ENCODE results near the gene CEP152.
A peak's percentile ranks its signal among the peaks of the same experiment; 100 is the strongest.
"Not testable (repeated sequence)": the region's sequence is repeated elsewhere in the genome, so short reads cannot be mapped to it uniquely, and the experiment has no call there.

Gene CEP152, protein sequence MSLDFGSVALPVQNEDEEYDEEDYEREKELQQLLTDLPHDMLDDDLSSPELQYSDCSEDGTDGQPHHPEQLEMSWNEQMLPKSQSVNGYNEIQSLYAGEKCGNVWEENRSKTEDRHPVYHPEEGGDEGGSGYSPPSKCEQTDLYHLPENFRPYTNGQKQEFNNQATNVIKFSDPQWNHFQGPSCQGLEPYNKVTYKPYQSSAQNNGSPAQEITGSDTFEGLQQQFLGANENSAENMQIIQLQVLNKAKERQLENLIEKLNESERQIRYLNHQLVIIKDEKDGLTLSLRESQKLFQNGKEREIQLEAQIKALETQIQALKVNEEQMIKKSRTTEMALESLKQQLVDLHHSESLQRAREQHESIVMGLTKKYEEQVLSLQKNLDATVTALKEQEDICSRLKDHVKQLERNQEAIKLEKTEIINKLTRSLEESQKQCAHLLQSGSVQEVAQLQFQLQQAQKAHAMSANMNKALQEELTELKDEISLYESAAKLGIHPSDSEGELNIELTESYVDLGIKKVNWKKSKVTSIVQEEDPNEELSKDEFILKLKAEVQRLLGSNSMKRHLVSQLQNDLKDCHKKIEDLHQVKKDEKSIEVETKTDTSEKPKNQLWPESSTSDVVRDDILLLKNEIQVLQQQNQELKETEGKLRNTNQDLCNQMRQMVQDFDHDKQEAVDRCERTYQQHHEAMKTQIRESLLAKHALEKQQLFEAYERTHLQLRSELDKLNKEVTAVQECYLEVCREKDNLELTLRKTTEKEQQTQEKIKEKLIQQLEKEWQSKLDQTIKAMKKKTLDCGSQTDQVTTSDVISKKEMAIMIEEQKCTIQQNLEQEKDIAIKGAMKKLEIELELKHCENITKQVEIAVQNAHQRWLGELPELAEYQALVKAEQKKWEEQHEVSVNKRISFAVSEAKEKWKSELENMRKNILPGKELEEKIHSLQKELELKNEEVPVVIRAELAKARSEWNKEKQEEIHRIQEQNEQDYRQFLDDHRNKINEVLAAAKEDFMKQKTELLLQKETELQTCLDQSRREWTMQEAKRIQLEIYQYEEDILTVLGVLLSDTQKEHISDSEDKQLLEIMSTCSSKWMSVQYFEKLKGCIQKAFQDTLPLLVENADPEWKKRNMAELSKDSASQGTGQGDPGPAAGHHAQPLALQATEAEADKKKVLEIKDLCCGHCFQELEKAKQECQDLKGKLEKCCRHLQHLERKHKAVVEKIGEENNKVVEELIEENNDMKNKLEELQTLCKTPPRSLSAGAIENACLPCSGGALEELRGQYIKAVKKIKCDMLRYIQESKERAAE (N-terminal part only)

DNA sequence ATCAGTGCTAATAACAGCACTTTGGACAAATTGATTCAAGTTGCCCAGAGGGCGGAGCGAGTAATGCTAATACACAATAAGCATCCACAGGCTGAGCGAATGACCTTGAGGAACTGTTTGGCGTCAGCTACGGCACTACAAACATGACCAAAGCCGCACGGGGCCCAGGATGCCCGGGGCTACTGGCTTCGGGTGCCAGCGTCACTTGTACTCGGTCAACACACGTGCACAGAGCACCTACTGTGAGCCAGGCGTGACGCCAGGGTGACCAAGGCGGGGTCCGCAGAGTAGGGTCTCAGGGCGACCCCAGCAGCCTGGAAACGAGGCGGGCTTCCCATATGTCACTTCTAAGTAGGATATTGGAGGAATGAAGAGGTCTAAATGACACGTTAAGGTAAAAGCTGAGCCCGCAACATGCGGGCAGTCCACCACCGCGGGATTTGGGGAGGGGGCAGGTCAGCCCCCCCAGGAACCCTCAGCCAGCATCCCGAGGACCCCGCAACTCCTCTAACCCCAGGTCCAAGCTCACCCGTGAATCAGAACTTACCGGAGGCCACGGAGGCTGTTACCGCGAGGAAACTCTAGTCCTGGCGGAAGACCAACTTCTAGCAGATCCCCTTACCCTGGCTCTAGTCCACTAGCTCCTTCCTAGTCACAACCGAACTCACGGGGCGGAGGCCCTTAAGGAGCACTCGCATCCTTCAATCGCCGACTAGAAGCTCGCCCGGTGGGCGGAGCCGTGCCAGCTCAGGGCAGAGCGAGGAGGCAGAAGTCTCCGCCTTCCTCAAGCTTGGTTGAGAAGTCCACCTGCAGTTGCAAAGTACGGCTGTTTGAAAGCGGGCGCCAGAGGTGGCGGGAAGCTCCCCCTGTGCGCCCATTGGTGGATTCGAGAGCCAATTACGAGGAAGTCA lies at the start of gene CEP152:
Gene CEP152, minus strand, starts transcription at position 656 of the 911 bp plus-strand sequence. CDS start 5,420 bp downstream, outside the sequence.
- DNase-seq (ENCODE audit: low spot score), result peak; percentile 99
- peak; percentile 93 for FAIRE-seq

DNA sequence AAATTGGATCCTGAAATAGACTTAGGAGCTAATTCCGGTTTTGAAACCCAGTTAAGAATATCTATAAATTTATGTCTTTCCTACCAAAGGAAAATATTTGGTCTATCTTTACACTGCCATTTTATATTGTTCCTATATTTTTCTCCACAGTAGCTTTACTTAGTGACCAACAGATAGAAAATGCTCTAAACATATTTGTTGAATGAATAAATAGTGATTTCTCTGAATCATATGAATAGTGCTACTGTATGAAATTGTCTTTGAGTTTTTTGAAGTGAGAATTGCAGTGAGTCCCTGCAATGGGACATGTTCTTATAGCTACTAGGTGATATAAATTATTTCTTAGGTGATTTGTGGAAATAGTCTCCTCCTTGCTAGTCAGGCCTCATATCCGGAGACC lies 48.6 kb upstream of the CEP152 start:
- DNase-seq (ENCODE audit: low spot score) (no peak), FAIRE-seq (no peak)

DNA sequence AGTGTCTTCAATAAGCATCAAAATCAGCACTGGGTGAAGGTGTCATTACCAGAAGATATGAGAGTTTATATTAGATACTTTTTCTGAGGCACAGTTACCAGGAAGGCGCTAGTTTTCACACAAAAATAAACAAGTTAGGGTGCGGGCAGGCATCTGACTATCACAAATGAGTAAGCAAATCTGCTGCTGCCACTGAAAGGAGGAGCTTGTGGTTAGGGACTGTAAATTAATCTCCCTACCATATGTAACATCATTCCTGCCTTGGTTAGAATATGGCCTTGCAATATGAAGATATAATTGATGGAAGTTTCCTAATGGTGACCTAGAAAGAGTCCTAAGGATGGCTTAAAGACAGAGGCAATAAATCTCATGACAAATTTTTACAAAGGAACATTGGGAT lies 47.5 kb upstream of the CEP152 start:
- no peak for FAIRE-seq

DNA sequence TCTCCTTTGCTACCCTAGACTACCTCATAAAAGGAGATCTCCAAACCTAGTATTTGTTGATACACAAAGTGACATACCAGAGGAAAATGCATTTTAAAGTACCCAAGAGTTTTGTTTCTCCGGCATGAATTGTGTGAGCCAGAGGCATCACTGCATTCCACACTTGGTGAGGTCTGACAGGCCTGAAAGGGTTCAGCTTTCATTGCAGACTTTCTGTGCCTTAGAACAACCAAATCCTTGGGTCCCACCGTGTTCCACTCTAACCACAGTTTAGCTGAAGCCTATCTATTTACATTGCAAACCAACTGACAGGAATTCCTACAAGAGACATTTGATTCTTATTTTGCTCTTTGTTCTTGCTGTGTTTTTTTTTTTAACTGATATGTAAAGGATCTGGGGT lies 46.1 kb upstream of the CEP152 start:
- no peak for FAIRE-seq
- DNase-seq (ENCODE audit: low spot score), result no peak

More for the DNA sequence above, 47.5 kb upstream of the CEP152 start:
- no peak for DNase-seq (ENCODE audit: low spot score)

DNA sequence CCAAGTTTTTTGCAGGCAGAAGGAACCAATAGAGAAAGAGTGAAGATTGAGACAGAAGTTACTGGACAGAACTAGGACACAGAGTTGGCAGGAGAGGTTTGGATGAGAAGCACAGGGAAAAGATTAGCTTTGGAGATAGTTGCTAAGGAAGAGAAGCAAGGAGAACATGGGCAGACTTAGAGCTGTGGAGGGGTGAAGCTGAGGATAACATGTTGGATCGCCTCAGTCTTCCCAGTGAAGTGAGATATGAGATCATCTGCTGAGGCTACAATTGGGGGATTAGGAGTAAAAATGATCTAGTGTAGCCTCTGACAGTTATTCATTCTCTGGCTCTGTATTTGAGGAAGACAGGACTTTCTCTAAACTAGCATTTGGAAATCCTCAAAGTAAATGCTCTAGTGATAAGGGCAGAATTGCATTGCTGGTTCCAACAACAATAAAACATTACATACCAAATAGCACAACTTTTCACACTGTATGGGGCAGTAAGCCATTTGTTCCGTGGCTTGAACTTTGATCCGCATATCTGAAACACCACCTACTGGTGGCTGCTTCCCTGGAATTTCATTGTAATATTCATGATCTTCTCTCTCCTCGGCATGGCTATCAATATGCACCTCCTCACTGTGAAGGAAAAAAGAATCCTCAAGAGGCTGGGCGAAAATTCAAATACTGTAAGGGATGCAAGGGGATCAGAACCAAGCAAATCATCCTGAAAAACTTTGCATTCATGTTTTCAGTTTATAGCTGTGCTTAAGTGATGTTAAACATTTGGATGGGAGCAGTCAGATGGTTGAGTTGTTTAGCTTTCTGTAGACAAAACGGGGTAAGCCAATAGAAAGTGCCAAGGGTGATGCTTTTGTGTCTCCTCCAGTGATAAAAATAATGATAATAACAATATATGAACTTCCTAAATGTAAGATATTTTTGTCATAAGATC lies 44.9 kb upstream of the CEP152 start:
- peak; percentile 28 for DNase-seq (ENCODE audit: low spot score)
- FAIRE-seq, result peak; percentile 22

DNA sequence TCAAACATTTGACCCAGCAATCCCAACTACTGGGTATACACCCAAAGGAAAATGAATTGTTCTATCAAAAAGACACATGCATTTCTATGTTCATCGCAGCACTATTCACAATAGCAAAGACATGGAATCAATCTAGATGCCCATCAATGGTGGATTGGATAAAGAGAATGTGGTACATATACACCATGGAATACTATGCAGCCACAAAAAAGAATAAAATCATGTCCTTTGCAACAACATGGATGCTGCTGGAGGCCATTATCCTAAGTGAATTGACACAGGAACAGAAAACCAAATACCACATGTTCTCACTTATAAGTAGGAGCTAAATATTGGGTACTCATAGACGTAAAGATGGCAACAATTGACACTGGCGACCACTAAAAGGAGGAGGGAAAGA lies 43.6 kb upstream of the CEP152 start:
- not testable (repeated sequence) for FAIRE-seq; DNase-seq (ENCODE audit: low spot score)

DNA sequence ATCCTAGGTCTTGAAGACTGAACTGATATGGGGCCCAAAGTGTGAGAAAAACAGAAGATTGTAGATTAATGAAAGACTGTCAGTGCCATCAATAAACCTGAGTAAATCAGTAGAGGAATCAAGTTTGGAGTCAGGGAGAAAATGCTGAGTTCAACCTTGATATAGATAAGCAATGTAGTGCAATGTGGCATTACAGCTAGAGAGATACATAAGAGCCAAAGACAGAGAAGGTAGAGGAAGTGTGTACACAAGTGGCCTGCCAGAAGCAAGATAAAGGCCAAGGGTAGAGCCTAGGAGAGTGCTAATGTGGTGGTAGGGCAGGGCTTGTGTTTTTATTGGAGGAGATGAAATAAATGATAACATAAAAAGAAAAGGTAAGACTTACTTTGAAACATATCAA lies 41.1 kb upstream of the CEP152 start:
- DNase-seq (ENCODE audit: low spot score), result no peak
- FAIRE-seq, result no peak

DNA sequence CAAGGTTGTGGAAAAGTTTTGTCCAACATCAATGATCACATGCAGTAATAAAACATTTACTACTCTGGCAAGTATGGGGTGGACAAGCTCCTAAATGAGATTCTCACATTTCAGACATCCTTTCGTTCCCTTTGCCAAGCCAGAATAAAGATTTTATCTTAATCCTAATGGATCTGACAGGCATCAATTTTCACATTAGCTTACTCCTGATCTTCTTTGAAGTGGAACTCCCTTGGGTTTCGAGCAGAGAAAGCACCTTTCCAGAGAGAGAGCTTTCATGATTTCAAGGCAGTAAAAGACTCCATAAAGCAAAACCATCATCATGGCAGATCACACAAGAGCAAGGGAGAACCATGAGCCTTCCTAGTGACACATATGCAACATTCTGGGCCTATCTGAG lies 39.8 kb upstream of the CEP152 start:
- DNase-seq (ENCODE audit: low spot score) (no peak), FAIRE-seq (no peak)

DNA sequence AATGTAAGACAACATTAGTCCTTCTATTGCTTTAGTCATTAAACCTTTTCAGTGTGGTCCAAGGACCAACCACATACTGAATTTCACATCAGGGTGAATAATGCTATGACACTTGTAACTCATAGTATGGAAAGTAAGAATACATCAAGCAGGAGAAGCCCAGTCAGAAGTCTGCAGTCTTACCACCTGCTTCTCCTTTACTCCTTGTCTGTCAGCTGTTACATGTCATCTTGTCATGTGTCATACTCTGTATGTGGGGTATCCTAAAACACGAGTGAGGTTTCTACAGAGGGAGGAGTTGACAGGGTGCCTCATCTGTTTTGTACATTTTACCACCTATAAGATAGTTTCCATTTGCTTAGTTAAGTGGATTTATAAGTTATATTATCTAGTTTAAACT lies 34.3 kb upstream of the CEP152 start:
- no peak for FAIRE-seq
- DNase-seq (ENCODE audit: low spot score), result no peak

DNA sequence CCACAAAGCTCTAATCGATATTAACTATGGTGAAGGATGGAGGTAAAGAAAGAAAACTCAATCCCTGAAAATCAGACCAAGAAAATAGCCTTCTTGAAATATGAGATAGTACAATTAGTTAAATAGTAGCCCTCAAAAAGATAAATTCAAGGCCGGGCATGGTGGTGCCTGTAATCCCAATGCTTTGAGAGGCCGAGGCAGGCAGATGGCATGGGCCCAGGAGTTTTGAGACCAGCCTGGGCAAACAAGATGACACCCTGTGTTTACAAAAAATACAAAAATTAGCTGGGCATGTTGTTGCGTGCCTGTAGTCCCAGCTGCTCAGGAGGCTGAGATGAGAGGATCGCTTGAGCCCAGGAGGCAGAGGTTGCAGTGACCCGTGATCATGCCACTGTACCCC lies 31.6 kb upstream of the CEP152 start:
- FAIRE-seq (no peak), DNase-seq (ENCODE audit: low spot score) (no peak)

DNA sequence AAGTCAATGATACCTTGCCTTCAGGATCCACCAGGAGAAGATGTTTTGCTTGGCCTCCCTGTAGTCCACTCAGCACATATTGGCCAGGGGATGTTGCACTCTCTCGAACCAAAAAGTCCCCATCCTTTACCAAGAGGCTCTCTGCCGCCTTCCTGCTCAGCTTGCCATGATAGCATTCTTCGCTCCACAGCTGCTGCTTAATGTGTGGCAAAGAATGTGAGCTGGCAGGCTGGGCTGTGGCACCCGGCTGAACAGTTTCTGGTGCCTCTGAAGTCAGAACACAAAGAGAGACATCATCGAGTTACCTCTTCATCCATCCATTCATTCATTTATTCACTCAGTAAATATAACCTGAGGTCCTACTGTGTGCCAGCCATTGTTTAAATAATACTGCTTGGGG lies 23.9 kb upstream of the CEP152 start:
- FAIRE-seq, result no peak
- no peak for DNase-seq (ENCODE audit: low spot score)

DNA sequence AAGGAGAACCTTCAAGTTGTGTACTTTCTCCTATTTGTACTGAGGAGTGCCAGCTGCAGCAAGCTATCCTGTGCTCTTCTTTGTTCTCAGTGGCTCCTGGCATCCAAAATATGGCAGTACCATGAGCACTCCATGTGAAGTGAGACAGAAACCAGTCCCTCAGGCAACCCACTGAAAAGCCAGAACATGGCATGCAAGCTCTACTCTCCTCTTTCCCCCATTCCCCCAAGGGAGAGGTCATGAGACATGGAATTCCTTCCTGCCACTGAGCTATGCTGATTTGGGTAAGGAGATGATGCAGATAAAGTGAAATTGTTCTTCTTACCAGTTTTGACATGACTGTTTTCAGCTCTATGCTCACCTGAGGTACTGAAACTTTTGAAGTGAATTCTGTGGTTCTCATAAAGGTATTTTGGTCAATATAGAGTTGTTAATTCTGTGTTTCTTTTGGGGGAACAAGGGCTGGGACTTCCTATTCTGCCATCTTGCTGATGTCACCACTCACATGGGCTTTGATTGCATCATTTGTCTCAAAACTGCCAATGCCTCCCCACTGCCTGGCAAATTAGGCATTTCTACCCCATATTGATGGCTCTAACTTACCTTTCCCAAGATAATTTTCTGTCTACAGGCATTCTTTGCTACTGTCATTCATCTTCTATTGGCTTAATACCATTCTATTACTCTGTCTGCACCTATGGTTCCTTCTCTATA lies 22.8 kb upstream of the CEP152 start:
- FAIRE-seq (no peak), DNase-seq (ENCODE audit: low spot score) (no peak)

DNA sequence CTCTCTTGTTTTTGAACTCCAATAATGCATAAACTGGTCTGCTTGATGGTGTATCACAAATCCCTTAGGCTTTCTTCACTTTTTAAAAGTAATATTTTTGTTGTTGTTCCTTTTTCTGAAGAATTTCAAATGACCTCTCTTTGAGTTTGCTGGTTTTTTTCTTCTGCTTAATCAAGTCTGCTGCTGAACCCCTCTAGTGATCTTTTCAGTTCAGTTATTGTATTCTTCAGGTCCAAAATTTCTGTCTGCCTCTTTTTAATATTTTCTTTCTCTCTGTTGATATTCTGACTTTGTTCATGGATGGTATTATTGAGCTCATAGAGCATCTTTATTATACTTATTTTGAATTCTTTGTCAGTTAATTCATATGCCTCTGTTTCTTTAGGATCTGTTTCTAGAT lies 21.8 kb upstream of the CEP152 start:
- DNase-seq (ENCODE audit: low spot score), result no peak
- FAIRE-seq, result no peak

DNA sequence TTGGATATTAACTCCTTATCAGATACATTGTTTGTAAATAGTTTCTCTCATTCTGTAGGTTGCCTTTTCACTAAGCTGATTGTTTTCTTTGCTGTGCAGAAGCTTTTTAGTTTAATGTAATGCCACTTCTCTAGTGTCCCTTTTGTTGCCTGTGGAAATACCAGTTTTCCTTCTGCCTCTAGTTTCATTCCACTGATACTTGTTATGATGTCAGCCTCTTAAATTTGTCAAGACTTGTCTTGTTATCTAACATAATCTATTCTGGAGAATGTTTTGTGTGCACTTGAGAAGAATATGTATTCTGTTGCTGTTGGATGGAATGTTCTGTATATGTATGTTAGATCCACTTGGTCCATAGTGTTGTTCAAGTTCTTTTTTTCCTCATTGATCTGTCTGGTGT lies 18.0 kb upstream of the CEP152 start:
- FAIRE-seq (no peak), DNase-seq (ENCODE audit: low spot score) (no peak)

DNA sequence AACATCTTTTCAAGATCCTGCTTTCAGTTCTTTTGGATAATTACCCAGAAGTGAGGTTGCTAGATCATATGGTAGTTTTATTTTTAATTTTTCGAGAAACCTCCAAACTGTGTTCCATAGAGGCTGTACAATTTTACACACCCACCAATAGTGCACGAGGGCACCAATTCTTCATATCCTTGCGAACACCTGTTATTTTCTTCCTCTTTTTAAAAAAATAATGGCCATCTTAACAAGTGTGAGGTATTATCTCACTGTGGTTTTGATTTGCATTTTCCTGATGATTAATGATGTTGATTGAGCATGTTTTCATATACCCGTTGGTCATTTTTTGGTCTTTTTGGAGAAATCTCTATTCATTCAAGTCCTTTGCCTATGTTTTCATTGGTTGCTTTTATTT lies 17.6 kb upstream of the CEP152 start:
- no peak for FAIRE-seq
- DNase-seq (ENCODE audit: low spot score), result no peak

DNA sequence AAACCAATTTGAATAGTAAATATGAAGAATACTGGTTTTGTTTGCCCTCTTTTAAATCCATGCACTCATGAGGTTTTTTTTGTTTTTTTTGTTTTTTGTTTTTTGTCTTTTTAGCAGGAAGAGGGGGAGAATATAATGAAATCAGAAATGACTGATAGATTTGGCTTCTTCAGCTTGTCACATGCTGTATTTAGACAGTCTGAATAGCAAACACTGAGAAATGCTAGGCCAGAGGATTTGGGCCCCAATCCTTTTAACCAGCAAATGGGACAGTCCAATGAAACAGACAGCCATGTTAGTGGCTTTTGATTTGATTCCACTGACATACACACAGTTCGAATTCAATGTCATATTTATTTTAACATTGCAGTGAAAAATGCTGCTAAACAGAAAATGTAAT lies 14.2 kb upstream of the CEP152 start:
- no peak for FAIRE-seq
- DNase-seq (ENCODE audit: low spot score), result no peak

DNA sequence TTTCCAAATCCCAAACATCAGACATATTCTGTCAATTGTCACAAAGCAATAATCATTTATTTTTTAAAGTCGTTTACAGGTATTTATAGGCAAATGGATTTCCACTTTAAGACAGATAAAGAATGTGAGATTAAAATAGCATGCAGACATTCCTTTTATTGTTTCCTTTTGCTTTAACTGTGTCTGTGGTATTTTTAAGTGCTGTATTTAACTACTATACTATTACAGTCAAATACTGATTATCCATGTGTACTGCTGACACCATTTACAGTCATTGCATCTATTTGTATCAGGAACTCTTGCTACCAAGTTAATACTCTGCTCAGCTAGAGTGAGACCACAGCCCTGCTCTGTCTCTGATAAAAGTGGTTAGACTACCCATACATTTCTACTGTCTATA lies 12.8 kb upstream of the CEP152 start:
- DNase-seq (ENCODE audit: low spot score) (no peak), FAIRE-seq (no peak)

DNA sequence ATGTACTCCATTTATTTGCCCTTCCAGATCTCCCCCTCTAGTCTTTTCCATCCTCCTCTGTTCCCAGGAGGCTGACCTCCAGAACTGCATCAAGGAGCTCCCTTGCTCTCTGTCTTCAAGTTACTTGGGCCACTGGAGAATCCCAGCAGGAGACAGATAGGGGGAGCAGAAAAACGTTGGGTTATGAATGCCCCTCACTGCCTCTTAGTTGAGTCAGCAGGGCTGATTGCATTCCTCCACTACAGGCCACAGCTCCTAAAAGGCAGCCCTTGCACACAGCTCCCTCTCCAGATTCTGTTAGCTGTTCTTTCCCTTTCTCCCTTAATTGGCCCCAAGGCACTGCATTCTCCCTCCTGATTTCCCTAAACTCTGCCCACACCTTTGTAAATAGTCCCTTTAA lies 12.4 kb upstream of the CEP152 start:
- DNase-seq (ENCODE audit: low spot score) (no peak), FAIRE-seq (no peak)

DNA sequence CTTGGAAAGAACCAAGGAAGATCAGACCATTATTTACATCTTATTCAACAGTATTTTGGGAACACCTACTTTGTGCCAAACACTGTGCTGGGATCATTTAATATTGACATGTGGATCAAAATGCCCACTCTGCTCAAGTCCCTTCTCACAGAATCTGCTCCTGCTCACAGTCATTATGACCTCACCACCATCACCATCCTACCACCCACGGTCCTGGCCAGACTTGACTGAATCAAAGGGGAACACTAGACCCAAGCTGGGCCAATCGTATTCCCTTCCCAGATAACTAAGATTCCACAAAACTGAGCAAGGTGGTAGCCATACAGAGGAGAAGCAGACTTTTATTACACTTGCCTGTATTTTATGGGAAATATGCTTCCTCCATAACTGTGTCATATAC lies 3.4 kb upstream of the CEP152 start:
- DNase-seq (ENCODE audit: low spot score) (no peak), FAIRE-seq (no peak)
